COR-L47 (cell line): ENCODE measurements around the gene GNG2.

Experiments used
- DNase-seq: peaks from one replicate; lab custom pipeline; 2025; lab: John Stamatoyannopoulos, UW

The GNG2 gene

GRCh38 chr14:51942971-51943370, 82.6 kb downstream of the GNG2 start:
- no peak for DNase-seq

- DNase-seq, result no peak
Observed at GRCh38 chr14:51950007-51950406, 89.6 kb downstream of the GNG2 start.

GRCh38 chr14:51951656-51952055, 91.2 kb downstream of the GNG2 start:
- no peak for DNase-seq

GRCh38 chr14:51954031-51954430, 93.6 kb downstream of the GNG2 start:
- peak; percentile 45 for DNase-seq

- no peak for DNase-seq
Observed at GRCh38 chr14:51954657-51955056, 94.2 kb downstream of the GNG2 start.

GRCh38 chr14:51957950-51958349, 97.5 kb downstream of the GNG2 start:
- DNase-seq, result no peak

GRCh38 chr14:51959928-51960327, 99.5 kb downstream of the GNG2 start:
- no peak for DNase-seq

- no peak for DNase-seq
Observed at GRCh38 chr14:51960866-51961265, 100.5 kb downstream of the GNG2 start.

- no peak for DNase-seq
Observed at GRCh38 chr14:51962711-51963110, 102.3 kb downstream of the GNG2 start.

- no peak for DNase-seq
Observed at GRCh38 chr14:51963286-51963685, 102.9 kb downstream of the GNG2 start.

- no peak for DNase-seq
Observed at GRCh38 chr14:51967521-51967920, 107.1 kb downstream of the GNG2 start.

GRCh38 chr14:51969852-51970540, 109.6 kb downstream of the GNG2 start:
- DNase-seq, result no peak

- no peak for DNase-seq
Observed at GRCh38 chr14:51972566-51972965, 112.2 kb downstream of the GNG2 start.

- DNase-seq, result no peak
Observed at GRCh38 chr14:51977075-51977474, 116.7 kb downstream of the GNG2 start.

- no peak for DNase-seq
Observed at GRCh38 chr14:51978681-51979085, 118.3 kb downstream of the GNG2 start.

GRCh38 chr14:51979088-51979709, 118.8 kb downstream of the GNG2 start:
- DNase-seq, result peak; percentile 74

- DNase-seq, result no peak
Observed at GRCh38 chr14:51981218-51981854, 120.9 kb downstream of the GNG2 start.

GRCh38 chr14:51988221-51988620, 127.8 kb downstream of the GNG2 start:
- no peak for DNase-seq

- peak; percentile 95 for DNase-seq
Observed at GRCh38 chr14:51989293-51990234, 129.2 kb downstream of the GNG2 start, which contains the start of gene RTRAF. RTRAF (plus strand) TSS chr14:51989546; CDS start chr14:51989640, 94 bp downstream.

GRCh38 chr14:51990488-51990887, 130.1 kb downstream of the GNG2 start:
- no peak for DNase-seq

- no peak for DNase-seq
Observed at GRCh38 chr14:51993285-51993920, 133.0 kb downstream of the GNG2 start.
